Fibroblast of pulmonary artery (primary cell): ENCODE measurements around the gene TXNL4B.

Experiments
- DNase-seq: peaks from one replicate; pipeline ENCODE4 v3.0.0-alpha.2; 2010; ENCODE audit warnings: low read depth
- H3K4me3 ChIP-seq: replicated peaks from 2 replicates; pipeline ENCODE4 v1.5.1; 2011; ENCODE audit warnings: low read depth, mild to moderate bottlenecking, control low read depth, low read length, moderate library complexity
- CTCF ChIP-seq: IDR thresholded peaks from 2 replicates; pipeline ENCODE4 v1.5.1; 2011; ENCODE audit warnings: mild to moderate bottlenecking, control low read depth, low read length, inconsistent platforms; ENCODE audit errors: missing control alignments

Gene TXNL4B

GRCh38 chr16:72073560-72074230, 19.7 kb downstream of the TXNL4B start:
- H3K4me3 ChIP-seq, result no peak overlapping the region
- peak; percentile 25 for DNase-seq
- no peak for TF ChIP-seq CTCF

- no peak for TF ChIP-seq CTCF
- no peak overlapping the region for H3K4me3 ChIP-seq
- peak; percentile 62 for DNase-seq
These were observed 20.7 kb downstream of the TXNL4B start for GRCh38 chr16:72072514-72073342.

- DNase-seq, result no peak
- TF ChIP-seq CTCF, result no peak
- H3K4me3 ChIP-seq, result no peak overlapping the region
These were observed 24.5 kb downstream of the TXNL4B start for GRCh38 chr16:72068930-72069329.

GRCh38 chr16:72066747-72067146, 26.7 kb downstream of the TXNL4B start:
- no peak overlapping the region for H3K4me3 ChIP-seq
- TF ChIP-seq CTCF, result peak; percentile 73
- peak; percentile 64 for DNase-seq

GRCh38 chr16:72064361-72064894, 29.0 kb downstream of the TXNL4B start:
- DNase-seq, result no peak
- no peak overlapping the region for H3K4me3 ChIP-seq
- no peak for TF ChIP-seq CTCF

GRCh38 chr16:72061564-72061963, 31.9 kb downstream of the TXNL4B start:
- no peak for DNase-seq
- no peak for TF ChIP-seq CTCF

More at GRCh38 chr16:72061564-72061963, 31.9 kb downstream of the TXNL4B start:
- H3K4me3 ChIP-seq, result no peak overlapping the region
